ENCODE results near the gene CHRNB1. TPM values are rescaled to one million over a fixed set of nuclear protein-coding genes. Genes with fewer than 3 reads are reported as not detected.
"Not testable (repeated sequence)": the region's sequence is repeated elsewhere in the genome, so short reads cannot be mapped to it uniquely, and the experiment has no call there.

The CHRNB1 gene
- total and polyA plus RNA-seq, 2 donors = 12.9 to 18.5 TPM

GRCh38 chr17:7468290-7468689 is 23.4 kb downstream of the CHRNB1 start:
- H3K36me3 ChIP-seq (ENCODE audit: control insufficient read depth in 2 of 2, insufficient read depth in 2 of 2, low read length in 1 of 2) = peaks cover 29 to 33% of the 10 kb centered on the region in 2 donors
- H3K27ac ChIP-seq (ENCODE audit: low read depth in 1 of 2, low read length in 1 of 2) = no peak overlapping the region
- no peak overlapping the region for H3K4me3 ChIP-seq (ENCODE audit: low read length in 2 of 2)
- 98% methylated on average over 11 of the region's 11 CpGs for WGBS
- DNase-seq (ENCODE audit: low read depth in 6 of 9, low spot score in 9 of 9) = no peak
- no peaks in the 10 kb centered on the region for H3K9me3 ChIP-seq (ENCODE audit: control insufficient read depth in 2 of 2, insufficient read depth in 1 of 2, low read length in 1 of 2)
- H3K4me1 ChIP-seq (ENCODE audit: control insufficient read depth in 2 of 2, insufficient read depth in 2 of 2, low read length in 2 of 2) = peaks cover 0 to 18% of the 10 kb centered on the region in 2 donors
- no peaks in the 10 kb centered on the region for H3K27me3 ChIP-seq (ENCODE audit: control insufficient read depth in 2 of 2, insufficient read depth in 1 of 2, low read length in 1 of 2)

DNA sequence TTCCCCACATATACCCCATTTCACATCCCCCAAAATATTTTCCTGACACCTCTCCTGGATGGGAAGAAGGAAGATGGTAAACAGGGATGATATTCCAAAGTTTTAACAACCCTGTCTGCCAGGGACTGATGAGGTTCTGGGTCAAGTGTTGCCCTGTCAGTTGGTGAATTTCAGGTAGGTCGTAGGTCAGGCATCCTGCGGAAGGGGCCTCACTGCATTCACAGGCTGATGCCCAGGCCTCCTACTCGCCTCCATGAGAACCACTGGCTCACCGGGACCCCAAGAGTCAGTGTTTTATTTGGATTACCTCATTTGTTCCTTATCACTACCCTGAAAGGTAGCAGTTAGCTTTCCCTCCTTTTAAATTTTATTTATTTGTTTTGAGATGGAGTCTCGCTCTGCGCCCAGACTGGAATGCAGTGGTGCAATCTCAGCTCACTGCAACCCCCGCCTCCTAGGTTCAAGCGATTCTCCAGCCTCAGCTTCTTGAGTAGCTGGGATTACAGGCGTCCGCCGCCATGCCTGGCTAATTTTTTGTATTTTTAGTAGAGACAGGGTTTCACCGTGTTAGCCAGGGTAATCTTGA is 24.0 kb downstream of the CHRNB1 start:
- no peaks in the 10 kb centered on the region for H3K9me3 ChIP-seq (ENCODE audit: control insufficient read depth in 2 of 2, insufficient read depth in 1 of 2, low read length in 1 of 2)
- peaks cover 0 to 18% of the 10 kb centered on the region in 2 donors for H3K4me1 ChIP-seq (ENCODE audit: control insufficient read depth in 2 of 2, insufficient read depth in 2 of 2, low read length in 2 of 2)
- no peak overlapping the region for H3K4me3 ChIP-seq (ENCODE audit: low read length in 2 of 2)
- 93% methylated on average over 12 of the region's 12 CpGs for WGBS
- H3K27me3 ChIP-seq (ENCODE audit: control insufficient read depth in 2 of 2, insufficient read depth in 1 of 2, low read length in 1 of 2) = no peaks in the 10 kb centered on the region
- H3K36me3 ChIP-seq (ENCODE audit: control insufficient read depth in 2 of 2, insufficient read depth in 2 of 2, low read length in 1 of 2) = peaks cover 23 to 27% of the 10 kb centered on the region in 2 donors
- no peak for DNase-seq (ENCODE audit: low read depth in 6 of 9, low spot score in 9 of 9)
- H3K27ac ChIP-seq (ENCODE audit: low read depth in 1 of 2, low read length in 1 of 2) = no peak overlapping the region

- DNase-seq (ENCODE audit: low read depth in 6 of 9, low spot score in 9 of 9); H3K4me3 ChIP-seq (ENCODE audit: low read length in 2 of 2); H3K27ac ChIP-seq (ENCODE audit: low read depth in 1 of 2, low read length in 1 of 2); H3K9me3 ChIP-seq (ENCODE audit: control insufficient read depth in 2 of 2, insufficient read depth in 1 of 2, low read length in 1 of 2); H3K27me3 ChIP-seq (ENCODE audit: control insufficient read depth in 2 of 2, insufficient read depth in 1 of 2, low read length in 1 of 2): not testable (repeated sequence)
- WGBS = 98% methylated on average over 12 of the region's 12 CpGs
- Histone ChIP-seq H3K36me3 (ENCODE audit: control insufficient read depth in 2 of 2, insufficient read depth in 2 of 2, low read length in 1 of 2) (peaks cover 25 to 26% of the 10 kb centered on the region in 2 donors), H3K4me1 (ENCODE audit: control insufficient read depth in 2 of 2, insufficient read depth in 2 of 2, low read length in 2 of 2) (peaks cover 0 to 18% of the 10 kb centered on the region in 2 donors)
Measured at GRCh38 chr17:7469843-7470242, 25.0 kb downstream of the CHRNB1 start.

DNA sequence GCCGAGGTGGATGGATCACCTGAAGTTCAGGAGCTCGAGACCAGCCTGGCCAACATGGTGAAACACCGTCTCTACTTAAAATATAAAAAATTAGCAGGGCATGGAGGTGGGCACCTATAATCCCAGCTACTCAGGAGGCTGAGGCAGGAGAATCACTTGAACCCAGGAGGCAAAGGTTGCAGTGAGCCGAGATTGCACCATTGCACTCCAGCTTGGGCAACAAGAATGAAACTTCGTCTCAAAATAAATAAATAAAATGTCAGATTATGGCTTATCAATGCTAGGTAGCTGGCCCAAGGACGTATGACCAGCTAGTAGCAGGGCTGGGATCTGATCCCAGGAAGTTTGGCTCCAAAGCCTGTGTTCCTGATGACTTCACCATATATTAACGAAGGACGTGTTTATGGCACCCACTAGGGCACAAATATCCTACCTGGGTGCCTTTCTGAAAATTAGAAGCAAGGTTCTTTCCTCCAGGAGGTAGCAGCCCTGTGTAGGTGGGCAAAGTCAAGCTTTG is 25.7 kb downstream of the CHRNB1 start:
- Histone ChIP-seq H3K36me3 (ENCODE audit: control insufficient read depth in 2 of 2, insufficient read depth in 2 of 2, low read length in 1 of 2) (peaks cover 23 to 24% of the 10 kb centered on the region in 2 donors), H3K4me1 (ENCODE audit: control insufficient read depth in 2 of 2, insufficient read depth in 2 of 2, low read length in 2 of 2) (peaks cover 1 to 18% of the 10 kb centered on the region in 2 donors)
- WGBS = 96% methylated on average over 8 of the region's 8 CpGs
- not testable (repeated sequence) for DNase-seq (ENCODE audit: low read depth in 6 of 9, low spot score in 9 of 9); H3K9me3 ChIP-seq (ENCODE audit: control insufficient read depth in 2 of 2, insufficient read depth in 1 of 2, low read length in 1 of 2); H3K4me3 ChIP-seq (ENCODE audit: low read length in 2 of 2); H3K27me3 ChIP-seq (ENCODE audit: control insufficient read depth in 2 of 2, insufficient read depth in 1 of 2, low read length in 1 of 2); H3K27ac ChIP-seq (ENCODE audit: low read depth in 1 of 2, low read length in 1 of 2)

GRCh38 chr17:7471729-7472128 is 26.9 kb downstream of the CHRNB1 start:
- DNase-seq (ENCODE audit: low read depth in 6 of 9, low spot score in 9 of 9) = no peak
- Histone ChIP-seq H3K9me3 (ENCODE audit: control insufficient read depth in 2 of 2, insufficient read depth in 1 of 2, low read length in 1 of 2) (no peaks in the 10 kb centered on the region), H3K4me3 (ENCODE audit: low read length in 2 of 2) (no peak overlapping the region), H3K4me1 (ENCODE audit: control insufficient read depth in 2 of 2, insufficient read depth in 2 of 2, low read length in 2 of 2) (peaks cover 4 to 26% of the 10 kb centered on the region in 2 donors), H3K27ac (ENCODE audit: low read depth in 1 of 2, low read length in 1 of 2) (peak overlapping the region in 1 of 2 donors; percentile 39), H3K36me3 (ENCODE audit: control insufficient read depth in 2 of 2, insufficient read depth in 2 of 2, low read length in 1 of 2) (peaks cover 11 to 13% of the 10 kb centered on the region in 2 donors), H3K27me3 (ENCODE audit: control insufficient read depth in 2 of 2, insufficient read depth in 1 of 2, low read length in 1 of 2) (no peaks in the 10 kb centered on the region)
- 84% methylated on average over 2 of the region's 2 CpGs for WGBS

- DNase-seq (ENCODE audit: low read depth in 6 of 9, low spot score in 9 of 9); H3K27me3 ChIP-seq (ENCODE audit: control insufficient read depth in 2 of 2, insufficient read depth in 1 of 2, low read length in 1 of 2); H3K36me3 ChIP-seq (ENCODE audit: control insufficient read depth in 2 of 2, insufficient read depth in 2 of 2, low read length in 1 of 2); H3K27ac ChIP-seq (ENCODE audit: low read depth in 1 of 2, low read length in 1 of 2); H3K9me3 ChIP-seq (ENCODE audit: control insufficient read depth in 2 of 2, insufficient read depth in 1 of 2, low read length in 1 of 2); H3K4me3 ChIP-seq (ENCODE audit: low read length in 2 of 2): not testable (repeated sequence)
- peaks cover 18 to 36% of the 10 kb centered on the region in 2 donors for H3K4me1 ChIP-seq (ENCODE audit: control insufficient read depth in 2 of 2, insufficient read depth in 2 of 2, low read length in 2 of 2)
- 96% methylated on average over 8 of the region's 8 CpGs for WGBS
Measured at GRCh38 chr17:7474767-7475166, 29.9 kb downstream of the CHRNB1 start.

GRCh38 chr17:7475764-7476422 is 31.0 kb downstream of the CHRNB1 start:
- WGBS = 93% methylated on average over 15 of the region's 15 CpGs
- no peak for DNase-seq (ENCODE audit: low read depth in 6 of 9, low spot score in 9 of 9)
- Histone ChIP-seq H3K4me1 (ENCODE audit: control insufficient read depth in 2 of 2, insufficient read depth in 2 of 2, low read length in 2 of 2) (peaks cover 23 to 47% of the 10 kb centered on the region in 2 donors), H3K4me3 (ENCODE audit: low read length in 2 of 2) (no peak overlapping the region), H3K36me3 (ENCODE audit: control insufficient read depth in 2 of 2, insufficient read depth in 2 of 2, low read length in 1 of 2) (peaks cover 3 to 6% of the 10 kb centered on the region in 2 donors), H3K27me3 (ENCODE audit: control insufficient read depth in 2 of 2, insufficient read depth in 1 of 2, low read length in 1 of 2) (no peaks in the 10 kb centered on the region), H3K27ac (ENCODE audit: low read depth in 1 of 2, low read length in 1 of 2) (peak overlapping the region; percentile 1 to 88), H3K9me3 (ENCODE audit: control insufficient read depth in 2 of 2, insufficient read depth in 1 of 2, low read length in 1 of 2) (no peaks in the 10 kb centered on the region)

DNA sequence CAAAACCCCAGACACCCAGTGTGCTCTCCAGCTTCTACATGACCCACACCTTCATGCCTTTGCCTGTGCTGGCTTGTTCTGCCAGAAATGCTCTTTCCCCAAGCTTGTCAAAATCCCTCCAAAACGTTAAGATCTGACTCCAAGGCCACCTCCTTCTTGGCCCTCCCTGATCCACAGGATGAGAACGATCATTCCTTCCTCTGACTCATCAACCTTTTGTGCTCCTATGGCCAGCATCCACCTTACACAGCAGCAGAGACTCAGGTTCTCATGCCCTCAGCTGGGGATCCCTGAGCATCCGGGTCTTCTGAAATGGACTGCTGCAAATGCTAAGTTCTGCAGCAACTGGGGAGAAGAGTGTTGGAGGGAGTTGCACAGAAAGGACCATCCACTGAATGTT is 31.6 kb downstream of the CHRNB1 start:
- H3K4me1 ChIP-seq (ENCODE audit: control insufficient read depth in 2 of 2, insufficient read depth in 2 of 2, low read length in 2 of 2) = peaks cover 23 to 51% of the 10 kb centered on the region in 2 donors
- H3K4me3 ChIP-seq (ENCODE audit: low read length in 2 of 2) = no peak overlapping the region
- H3K36me3 ChIP-seq (ENCODE audit: control insufficient read depth in 2 of 2, insufficient read depth in 2 of 2, low read length in 1 of 2) = peaks cover 3 to 6% of the 10 kb centered on the region in 2 donors
- peak overlapping the region; percentile 64 to 88 for H3K27ac ChIP-seq (ENCODE audit: low read depth in 1 of 2, low read length in 1 of 2)
- WGBS = 74% methylated on average over 3 of the region's 3 CpGs
- no peaks in the 10 kb centered on the region for H3K9me3 ChIP-seq (ENCODE audit: control insufficient read depth in 2 of 2, insufficient read depth in 1 of 2, low read length in 1 of 2)
- DNase-seq (ENCODE audit: low read depth in 6 of 9, low spot score in 9 of 9) = peak in 1 of 9 donors; percentile 13
- H3K27me3 ChIP-seq (ENCODE audit: control insufficient read depth in 2 of 2, insufficient read depth in 1 of 2, low read length in 1 of 2) = no peaks in the 10 kb centered on the region

GRCh38 chr17:7476951-7477350 is 32.1 kb downstream of the CHRNB1 start:
- WGBS = 96% methylated on average over 5 of the region's 5 CpGs
- peak overlapping the region in 1 of 2 donors; percentile 69 for H3K4me3 ChIP-seq (ENCODE audit: low read length in 2 of 2)
- no peak for DNase-seq (ENCODE audit: low read depth in 6 of 9, low spot score in 9 of 9)
- peaks cover 3 to 6% of the 10 kb centered on the region in 2 donors for H3K36me3 ChIP-seq (ENCODE audit: control insufficient read depth in 2 of 2, insufficient read depth in 2 of 2, low read length in 1 of 2)
- peaks cover 23 to 52% of the 10 kb centered on the region in 2 donors for H3K4me1 ChIP-seq (ENCODE audit: control insufficient read depth in 2 of 2, insufficient read depth in 2 of 2, low read length in 2 of 2)
- H3K27ac ChIP-seq (ENCODE audit: low read depth in 1 of 2, low read length in 1 of 2) = peak overlapping the region; percentile 36 to 88
- H3K27me3 ChIP-seq (ENCODE audit: control insufficient read depth in 2 of 2, insufficient read depth in 1 of 2, low read length in 1 of 2) = no peaks in the 10 kb centered on the region
- H3K9me3 ChIP-seq (ENCODE audit: control insufficient read depth in 2 of 2, insufficient read depth in 1 of 2, low read length in 1 of 2) = no peaks in the 10 kb centered on the region
